ENCODE results near the gene TECR. TPM values are rescaled to one million over a fixed set of nuclear protein-coding genes. Genes with fewer than 3 reads are reported as not detected.

TECR gene
- total and polyA plus RNA-seq, 4 donors: 40.1 to 112 (median 60.5) TPM

DNA sequence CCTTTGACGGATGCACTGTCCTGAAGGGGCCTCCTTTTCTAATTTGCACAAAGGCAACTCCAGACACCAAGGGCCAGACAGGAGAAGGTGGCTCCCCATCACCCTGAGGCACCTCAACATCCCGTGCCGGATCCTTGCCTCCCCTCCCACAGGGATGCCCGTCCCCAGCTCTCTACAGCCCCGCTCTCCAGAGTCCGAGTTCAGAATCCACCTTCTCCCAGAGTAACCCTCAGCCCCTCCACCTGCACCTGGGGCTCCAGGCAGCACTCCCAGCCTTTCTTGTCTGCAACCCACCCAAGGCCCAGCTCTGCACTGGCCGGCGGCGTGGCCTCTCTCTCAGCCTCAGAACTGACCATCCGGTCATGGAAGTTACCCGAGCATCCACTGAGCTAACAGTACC lies 37.7 kb downstream of the TECR start:
- ATAC-seq (ENCODE audit: low FRiP score) (no peak), DNase-seq (no peak)
- Histone ChIP-seq H3K27ac (ENCODE audit: low read depth in 1 of 2, low read length in 2 of 2) (no peak overlapping the region), H3K36me3 (ENCODE audit: control insufficient read depth in 1 of 2, insufficient read depth in 2 of 2, low read length in 1 of 2) (no peaks in the 10 kb centered on the region), H3K27me3 (ENCODE audit: control insufficient read depth in 1 of 2, insufficient read depth in 2 of 2, low read length in 1 of 2) (no peaks in the 10 kb centered on the region), H3K4me3 (ENCODE audit: low read length in 2 of 2) (no peak overlapping the region), H3K4me1 (ENCODE audit: control insufficient read depth in 1 of 2, insufficient read depth in 2 of 2, low read length in 2 of 2) (peaks cover 0 to 3% of the 10 kb centered on the region in 2 donors), H3K9me3 (ENCODE audit: control insufficient read depth, low read length) (no peaks in the 10 kb centered on the region)
- intact Hi-C loops (cut with DNase I): no loop called here
- 72 to 74% methylated on average over 11 of the region's 11 CpGs for WGBS, 2 donors

- whole genome bisulfite sequencing, 2 donors: 46 to 47% methylated on average over 22 of the region's 22 CpGs
Measured at GRCh38 chr19:14570864-14571527, 41.6 kb downstream of the TECR start.

DNA sequence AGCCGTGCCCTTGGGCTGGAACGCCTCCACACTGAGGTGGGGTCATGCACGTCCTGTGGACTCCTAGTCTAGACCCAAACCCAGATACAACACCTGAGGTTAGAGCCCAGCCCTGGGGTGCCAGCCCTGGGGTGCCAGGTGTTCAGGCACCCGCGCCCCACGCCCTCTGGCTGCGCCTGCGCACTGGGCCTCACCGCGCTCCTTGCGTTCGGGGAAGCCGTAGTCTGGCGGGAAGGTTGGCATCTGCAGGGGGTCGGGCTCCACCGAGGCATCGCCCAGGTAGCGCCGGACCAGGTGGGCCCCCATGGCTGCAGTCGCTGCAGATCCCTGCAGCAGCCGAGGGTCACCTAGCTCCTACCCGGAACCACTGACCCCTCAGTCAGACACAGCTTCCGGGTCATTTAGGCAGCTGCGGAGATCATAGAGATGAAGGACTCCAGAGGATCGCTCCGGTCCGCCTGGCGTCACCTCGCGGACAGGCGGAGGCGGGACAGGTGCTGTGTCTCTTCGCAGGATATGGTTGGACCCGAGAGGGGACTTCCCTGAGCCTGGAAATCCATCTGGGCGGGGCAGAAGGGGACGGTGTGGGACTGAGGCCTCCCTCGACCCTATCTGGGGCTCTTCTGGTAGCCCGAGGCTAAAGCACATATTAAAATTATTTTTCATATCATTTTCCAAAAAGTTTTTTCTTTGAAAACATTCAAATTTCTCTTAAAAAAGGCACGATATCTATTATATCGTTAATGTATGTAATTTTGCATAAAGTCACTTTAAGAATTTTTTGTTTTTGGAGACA lies 42.5 kb downstream of the TECR start, which contains the start of gene NDUFB7:
Gene NDUFB7 (minus strand): TSS at position 372 of the 796 bp plus-strand sequence. CDS start 66 bp downstream, at position 306.
- Histone ChIP-seq H3K4me1 (ENCODE audit: control insufficient read depth in 1 of 2, insufficient read depth in 2 of 2, low read length in 2 of 2) (peaks cover 0 to 3% of the 10 kb centered on the region in 2 donors), H3K27ac (ENCODE audit: low read depth in 1 of 2, low read length in 2 of 2) (peak within 1 kb of the TSS in 1 of 2 donors; percentile 13), H3K27me3 (ENCODE audit: control insufficient read depth in 1 of 2, insufficient read depth in 2 of 2, low read length in 1 of 2) (no peaks in the 10 kb centered on the region), H3K9me3 (ENCODE audit: control insufficient read depth, low read length) (no peaks in the 10 kb centered on the region), H3K36me3 (ENCODE audit: control insufficient read depth in 1 of 2, insufficient read depth in 2 of 2, low read length in 1 of 2) (no peaks in the 10 kb centered on the region), H3K4me3 (ENCODE audit: low read length in 2 of 2) (peak within 1 kb of the TSS; percentile 64 to 88)
- intact Hi-C loops (cut with DNase I): loop anchor here in 1 of 2 donors (5.0 kb wide), 1 partner anchor 315 kb away; the partner anchor contains the start of gene OR7A17
- DNase-seq (peak; percentile 94 to 95), ATAC-seq (ENCODE audit: low FRiP score) (peak; percentile 97)
- WGBS, 2 donors: 2 to 3% methylated on average over 40 of the region's 40 CpGs

More at GRCh38 chr19:14570864-14571527, 41.6 kb downstream of the TECR start:
- H3K27ac ChIP-seq (ENCODE audit: low read depth in 1 of 2, low read length in 2 of 2): no peak overlapping the region
- ATAC-seq (ENCODE audit: low FRiP score) (no peak), DNase-seq (peak in 1 of 2 donors; percentile 78)
- peak overlapping the region; percentile 64 to 88 for H3K4me3 ChIP-seq (ENCODE audit: low read length in 2 of 2)
- no peaks in the 10 kb centered on the region for H3K9me3 ChIP-seq (ENCODE audit: control insufficient read depth, low read length)
- no peaks in the 10 kb centered on the region for H3K27me3 ChIP-seq (ENCODE audit: control insufficient read depth in 1 of 2, insufficient read depth in 2 of 2, low read length in 1 of 2)
- no peaks in the 10 kb centered on the region for H3K36me3 ChIP-seq (ENCODE audit: control insufficient read depth in 1 of 2, insufficient read depth in 2 of 2, low read length in 1 of 2)
- peaks cover 0 to 3% of the 10 kb centered on the region in 2 donors for H3K4me1 ChIP-seq (ENCODE audit: control insufficient read depth in 1 of 2, insufficient read depth in 2 of 2, low read length in 2 of 2)
- intact Hi-C loops (cut with DNase I): loop anchor here in 1 of 2 donors (5.0 kb wide), 1 partner anchor 316 kb away; the partner anchor contains the start of gene OR7A17

- Histone ChIP-seq H3K36me3 (ENCODE audit: control insufficient read depth in 1 of 2, insufficient read depth in 2 of 2, low read length in 1 of 2) (no peaks in the 10 kb centered on the region), H3K4me3 (ENCODE audit: low read length in 2 of 2) (no peak overlapping the region), H3K4me1 (ENCODE audit: control insufficient read depth in 1 of 2, insufficient read depth in 2 of 2, low read length in 2 of 2) (peaks cover 0 to 3% of the 10 kb centered on the region in 2 donors), H3K9me3 (ENCODE audit: control insufficient read depth, low read length) (no peaks in the 10 kb centered on the region), H3K27me3 (ENCODE audit: control insufficient read depth in 1 of 2, insufficient read depth in 2 of 2, low read length in 1 of 2) (no peaks in the 10 kb centered on the region), H3K27ac (ENCODE audit: low read depth in 1 of 2, low read length in 2 of 2) (no peak overlapping the region)
- ATAC-seq (ENCODE audit: low FRiP score) (no peak), DNase-seq (no peak)
- WGBS, 2 donors: 85 to 86% methylated on average over 6 of the region's 6 CpGs
- intact Hi-C loops (cut with DNase I): loop anchor here in 1 of 2 donors (2.0 kb wide), 1 partner anchor 113 kb away; no protein-coding TSS in a partner anchor
Measured at GRCh38 chr19:14575428-14575980, 46.1 kb downstream of the TECR start.

GRCh38 chr19:14576363-14576762 lies 47.0 kb downstream of the TECR start:
- Histone ChIP-seq H3K4me3 (ENCODE audit: low read length in 2 of 2) (no peak overlapping the region), H3K4me1 (ENCODE audit: control insufficient read depth in 1 of 2, insufficient read depth in 2 of 2, low read length in 2 of 2) (no peaks in the 10 kb centered on the region), H3K27ac (ENCODE audit: low read depth in 1 of 2, low read length in 2 of 2) (no peak overlapping the region), H3K9me3 (ENCODE audit: control insufficient read depth, low read length) (no peaks in the 10 kb centered on the region), H3K27me3 (ENCODE audit: control insufficient read depth in 1 of 2, insufficient read depth in 2 of 2, low read length in 1 of 2) (no peaks in the 10 kb centered on the region), H3K36me3 (ENCODE audit: control insufficient read depth in 1 of 2, insufficient read depth in 2 of 2, low read length in 1 of 2) (no peaks in the 10 kb centered on the region)
- DNase-seq (no peak), ATAC-seq (ENCODE audit: low FRiP score) (no peak)
- intact Hi-C loops (cut with DNase I): no loop called here
- 83 to 85% methylated on average over 8 of the region's 8 CpGs for WGBS, 2 donors

- Histone ChIP-seq H3K36me3 (ENCODE audit: control insufficient read depth in 1 of 2, insufficient read depth in 2 of 2, low read length in 1 of 2) (no peaks in the 10 kb centered on the region), H3K27me3 (ENCODE audit: control insufficient read depth in 1 of 2, insufficient read depth in 2 of 2, low read length in 1 of 2) (no peaks in the 10 kb centered on the region), H3K9me3 (ENCODE audit: control insufficient read depth, low read length) (no peaks in the 10 kb centered on the region), H3K4me1 (ENCODE audit: control insufficient read depth in 1 of 2, insufficient read depth in 2 of 2, low read length in 2 of 2) (no peaks in the 10 kb centered on the region), H3K27ac (ENCODE audit: low read depth in 1 of 2, low read length in 2 of 2) (no peak overlapping the region), H3K4me3 (ENCODE audit: low read length in 2 of 2) (no peak overlapping the region)
- DNase-seq (no peak), ATAC-seq (ENCODE audit: low FRiP score) (no peak)
- intact Hi-C loops (cut with DNase I): no loop called here
- WGBS, 2 donors: 61 to 77% methylated on average over 5 of the region's 5 CpGs
Measured at GRCh38 chr19:14577264-14577663, 47.9 kb downstream of the TECR start.

- intact Hi-C loops (cut with DNase I): no loop called here
- H3K27ac ChIP-seq (ENCODE audit: low read depth in 1 of 2, low read length in 2 of 2): no peak overlapping the region
- no peaks in the 10 kb centered on the region for H3K4me1 ChIP-seq (ENCODE audit: control insufficient read depth in 1 of 2, insufficient read depth in 2 of 2, low read length in 2 of 2)
- no peaks in the 10 kb centered on the region for H3K36me3 ChIP-seq (ENCODE audit: control insufficient read depth in 1 of 2, insufficient read depth in 2 of 2, low read length in 1 of 2)
- H3K9me3 ChIP-seq (ENCODE audit: control insufficient read depth, low read length): no peaks in the 10 kb centered on the region
- WGBS, 2 donors: 35 to 48% methylated on average over 6 of the region's 6 CpGs
- H3K27me3 ChIP-seq (ENCODE audit: control insufficient read depth in 1 of 2, insufficient read depth in 2 of 2, low read length in 1 of 2): no peaks in the 10 kb centered on the region
- DNase-seq: no peak
- no peak overlapping the region for H3K4me3 ChIP-seq (ENCODE audit: low read length in 2 of 2)
- no peak for ATAC-seq (ENCODE audit: low FRiP score)
Measured at GRCh38 chr19:14577885-14578427, 48.6 kb downstream of the TECR start.

GRCh38 chr19:14580623-14581237 lies 51.3 kb downstream of the TECR start:
- DNase-seq (no peak), ATAC-seq (ENCODE audit: low FRiP score) (no peak)
- no peaks in the 10 kb centered on the region for H3K27me3 ChIP-seq (ENCODE audit: control insufficient read depth in 1 of 2, insufficient read depth in 2 of 2, low read length in 1 of 2)
- no peak overlapping the region for H3K27ac ChIP-seq (ENCODE audit: low read depth in 1 of 2, low read length in 2 of 2)
- no peaks in the 10 kb centered on the region for H3K36me3 ChIP-seq (ENCODE audit: control insufficient read depth in 1 of 2, insufficient read depth in 2 of 2, low read length in 1 of 2)
- intact Hi-C loops (cut with DNase I): no loop called here
- H3K4me1 ChIP-seq (ENCODE audit: control insufficient read depth in 1 of 2, insufficient read depth in 2 of 2, low read length in 2 of 2): no peaks in the 10 kb centered on the region
- 57 to 61% methylated on average over 6 of the region's 6 CpGs for WGBS, 2 donors
- H3K4me3 ChIP-seq (ENCODE audit: low read length in 2 of 2): no peak overlapping the region
- no peaks in the 10 kb centered on the region for H3K9me3 ChIP-seq (ENCODE audit: control insufficient read depth, low read length)

All from aorta (tissue), 5 donors.